Body of pancreas (tissue), 4 donors: ENCODE results near the gene GPR75.

Source experiments
- POLR2A ChIP-seq, 3 donors: fragments of 450-650 bp; IDR thresholded peaks; one replicate each; pipeline ENCODE4 v1.6.1; 2016; ENCODE audit warnings: antibody characterized with exemption in 3 of 3, mild to moderate bottlenecking in 2 of 3
- TF ChIP-seq, protein P1 (sequence below), 7 experiments: fragments of 450-650 bp in 4 of 7; fragments of 200-600 bp in 3 of 7; sonication (generic) in 3 of 7; IDR thresholded peaks; one replicate each; pipeline ENCODE4 v1.5.1; 2016 to 2019; ENCODE audit warnings: antibody characterized with exemption in 7 of 7

DNA sequence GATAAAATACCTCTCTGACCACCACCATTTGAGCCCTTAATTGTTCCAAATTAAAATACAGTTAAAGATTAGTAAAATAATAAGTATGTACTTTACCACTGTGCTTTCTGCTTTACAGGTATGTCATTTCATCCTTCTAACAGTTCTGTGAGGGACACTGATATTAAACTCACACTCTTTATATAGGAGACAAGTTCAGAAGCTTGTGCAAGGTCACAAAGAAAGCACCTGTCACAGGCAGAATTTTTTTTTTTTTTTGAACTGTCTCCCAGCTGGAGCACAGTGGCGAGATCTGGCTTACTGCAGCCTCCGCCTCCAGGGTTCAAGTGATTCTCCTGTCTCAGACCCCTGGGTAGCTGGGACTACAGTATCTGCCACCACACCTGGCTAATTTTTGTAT, 21.6 kb upstream of the GPR75 start:
- TF ChIP-seq, protein P1, sequence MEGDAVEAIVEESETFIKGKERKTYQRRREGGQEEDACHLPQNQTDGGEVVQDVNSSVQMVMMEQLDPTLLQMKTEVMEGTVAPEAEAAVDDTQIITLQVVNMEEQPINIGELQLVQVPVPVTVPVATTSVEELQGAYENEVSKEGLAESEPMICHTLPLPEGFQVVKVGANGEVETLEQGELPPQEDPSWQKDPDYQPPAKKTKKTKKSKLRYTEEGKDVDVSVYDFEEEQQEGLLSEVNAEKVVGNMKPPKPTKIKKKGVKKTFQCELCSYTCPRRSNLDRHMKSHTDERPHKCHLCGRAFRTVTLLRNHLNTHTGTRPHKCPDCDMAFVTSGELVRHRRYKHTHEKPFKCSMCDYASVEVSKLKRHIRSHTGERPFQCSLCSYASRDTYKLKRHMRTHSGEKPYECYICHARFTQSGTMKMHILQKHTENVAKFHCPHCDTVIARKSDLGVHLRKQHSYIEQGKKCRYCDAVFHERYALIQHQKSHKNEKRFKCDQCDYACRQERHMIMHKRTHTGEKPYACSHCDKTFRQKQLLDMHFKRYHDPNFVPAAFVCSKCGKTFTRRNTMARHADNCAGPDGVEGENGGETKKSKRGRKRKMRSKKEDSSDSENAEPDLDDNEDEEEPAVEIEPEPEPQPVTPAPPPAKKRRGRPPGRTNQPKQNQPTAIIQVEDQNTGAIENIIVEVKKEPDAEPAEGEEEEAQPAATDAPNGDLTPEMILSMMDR (IDR thresholded peaks at IDR 0.05): no peak
- TF ChIP-seq POLR2A (IDR thresholded peaks at IDR 0.05): no peak
